Measurements from ENCODE around the gene TCP1.

The TCP1 gene

DNA sequence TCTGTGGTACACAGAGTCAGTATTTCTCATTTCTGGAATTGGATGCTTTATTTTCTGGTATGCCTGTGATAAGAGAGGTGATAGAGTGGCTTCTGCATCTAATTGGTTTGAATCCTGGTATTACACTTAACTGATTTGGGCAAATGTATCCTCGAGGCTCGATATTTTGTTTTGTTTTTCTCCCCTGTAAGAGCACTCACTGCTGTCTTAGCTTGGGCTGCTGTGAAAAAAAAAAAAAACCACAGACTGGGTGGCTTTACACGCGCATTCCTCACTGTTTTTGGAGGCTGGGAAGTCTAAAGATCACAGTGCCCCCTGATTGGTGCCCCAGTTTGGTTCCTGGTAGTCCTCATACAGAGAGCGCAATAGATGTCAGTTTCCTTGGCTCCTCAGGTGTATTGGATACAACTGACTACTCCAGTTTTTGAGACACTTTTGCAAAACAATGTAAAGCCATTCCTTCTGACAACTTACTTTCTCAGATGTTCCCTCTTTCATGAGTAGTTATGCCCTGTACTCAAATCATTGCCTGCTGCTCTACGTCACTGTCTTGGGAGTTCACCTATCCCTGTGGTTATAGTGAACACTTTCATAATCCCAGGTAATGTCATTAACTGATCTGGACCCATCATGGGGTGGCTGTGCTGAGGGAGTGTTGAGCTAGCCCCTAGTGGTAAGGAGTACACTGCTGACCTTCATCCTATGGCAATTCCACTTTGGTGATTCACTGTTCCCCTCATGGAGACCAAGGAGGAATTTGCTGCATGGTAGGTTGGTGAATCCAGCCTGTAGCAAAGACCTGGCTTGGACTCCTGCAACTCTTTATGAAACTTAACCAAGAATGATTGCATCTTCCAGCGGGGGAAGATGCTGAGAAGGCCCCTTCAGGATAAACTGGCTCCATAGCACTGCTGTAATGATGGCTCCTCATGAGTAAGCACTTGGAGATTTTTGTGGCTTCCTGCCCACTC lies 31.1 kb downstream of the TCP1 start:
- H3F3A ChIP-seq (ENCODE audit: insufficient read depth): peaks cover 69% of the 10 kb centered on the region
- H3K9me3 ChIP-seq (ENCODE audit: insufficient read depth, low read length): no peaks in the 10 kb centered on the region
- H3K9me2 ChIP-seq (replicated peaks; ENCODE audit: insufficient read depth, low read length): no peaks in the 10 kb centered on the region
- no peak overlapping the region for H3K27ac ChIP-seq (ENCODE audit: low read depth, low read length)
- TF ChIP-seq EZH2phosphoT487 (conservative IDR thresholded peaks at IDR 0.05; ENCODE audit: low read length): no peak
- TF ChIP-seq, protein P1, sequence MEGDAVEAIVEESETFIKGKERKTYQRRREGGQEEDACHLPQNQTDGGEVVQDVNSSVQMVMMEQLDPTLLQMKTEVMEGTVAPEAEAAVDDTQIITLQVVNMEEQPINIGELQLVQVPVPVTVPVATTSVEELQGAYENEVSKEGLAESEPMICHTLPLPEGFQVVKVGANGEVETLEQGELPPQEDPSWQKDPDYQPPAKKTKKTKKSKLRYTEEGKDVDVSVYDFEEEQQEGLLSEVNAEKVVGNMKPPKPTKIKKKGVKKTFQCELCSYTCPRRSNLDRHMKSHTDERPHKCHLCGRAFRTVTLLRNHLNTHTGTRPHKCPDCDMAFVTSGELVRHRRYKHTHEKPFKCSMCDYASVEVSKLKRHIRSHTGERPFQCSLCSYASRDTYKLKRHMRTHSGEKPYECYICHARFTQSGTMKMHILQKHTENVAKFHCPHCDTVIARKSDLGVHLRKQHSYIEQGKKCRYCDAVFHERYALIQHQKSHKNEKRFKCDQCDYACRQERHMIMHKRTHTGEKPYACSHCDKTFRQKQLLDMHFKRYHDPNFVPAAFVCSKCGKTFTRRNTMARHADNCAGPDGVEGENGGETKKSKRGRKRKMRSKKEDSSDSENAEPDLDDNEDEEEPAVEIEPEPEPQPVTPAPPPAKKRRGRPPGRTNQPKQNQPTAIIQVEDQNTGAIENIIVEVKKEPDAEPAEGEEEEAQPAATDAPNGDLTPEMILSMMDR (IDR thresholded peaks at IDR 0.05; ENCODE audit: insufficient read depth, low read length, poor library complexity, severe bottlenecking): no peak
- H3K4me3 ChIP-seq (ENCODE audit: insufficient read depth, low read length, poor library complexity, severe bottlenecking): no peak overlapping the region
- H3K9ac ChIP-seq (ENCODE audit: low read length): no peak overlapping the region
- peaks cover 37% of the 10 kb centered on the region for H3K36me3 ChIP-seq (ENCODE audit: low read length)
- H4K20me1 ChIP-seq (ENCODE audit: low read depth, low read length): no peaks in the 10 kb centered on the region
- H3K4me2 ChIP-seq (ENCODE audit: low read depth, low read length, poor library complexity, severe bottlenecking): no peak overlapping the region
- no peak overlapping the region for H2AFZ ChIP-seq (ENCODE audit: low read depth, low read length, severe bottlenecking)
- peaks cover 25% of the 10 kb centered on the region; the same call in 1 of the 2 replicates for H3K79me2 ChIP-seq (ENCODE audit: insufficient read depth, low read length)
- no peaks in the 10 kb centered on the region for H3K27me3 ChIP-seq (ENCODE audit: low read length)

DNA sequence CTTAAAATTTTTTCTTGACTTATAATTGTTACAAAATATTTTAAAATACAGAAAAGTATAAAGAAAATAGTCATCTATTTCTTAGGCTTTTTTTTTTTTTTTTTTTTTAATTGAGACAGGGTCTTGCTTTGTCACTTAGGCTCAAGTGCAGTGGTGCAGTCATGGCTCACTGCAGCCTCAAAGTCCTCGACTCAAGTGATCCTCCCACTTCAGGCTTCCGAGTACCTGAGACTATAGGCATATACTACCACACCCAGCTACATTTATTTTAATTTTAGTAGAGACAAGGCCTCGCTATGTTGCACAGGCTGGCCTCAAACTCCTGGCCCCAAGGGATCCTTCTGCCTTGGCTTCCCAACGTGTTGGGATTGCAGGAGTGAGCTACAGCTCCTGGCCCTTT lies 32.9 kb downstream of the TCP1 start:
- Histone ChIP-seq H4K20me1 (ENCODE audit: low read depth, low read length) (no peaks in the 10 kb centered on the region), H3K27ac (ENCODE audit: low read depth, low read length) (no peak overlapping the region), H3K9ac (ENCODE audit: low read length) (no peak overlapping the region), H3K79me2 (ENCODE audit: insufficient read depth, low read length) (peaks cover 24% of the 10 kb centered on the region; the same call in 1 of the 2 replicates), H3K4me2 (ENCODE audit: low read depth, low read length, poor library complexity, severe bottlenecking) (no peak overlapping the region), H3K9me2 (replicated peaks; ENCODE audit: insufficient read depth, low read length) (no peaks in the 10 kb centered on the region), H2AFZ (ENCODE audit: low read depth, low read length, severe bottlenecking) (no peak overlapping the region), H3K4me3 (ENCODE audit: insufficient read depth, low read length, poor library complexity, severe bottlenecking) (no peak overlapping the region), H3K27me3 (ENCODE audit: low read length) (no peaks in the 10 kb centered on the region), H3K9me3 (ENCODE audit: insufficient read depth, low read length) (no peaks in the 10 kb centered on the region), H3K36me3 (ENCODE audit: low read length) (peaks cover 50% of the 10 kb centered on the region), H3F3A (ENCODE audit: insufficient read depth) (peaks cover 68% of the 10 kb centered on the region)
- TF ChIP-seq, protein P1 (IDR thresholded peaks at IDR 0.05; ENCODE audit: insufficient read depth, low read length, poor library complexity, severe bottlenecking): no peak

DNA sequence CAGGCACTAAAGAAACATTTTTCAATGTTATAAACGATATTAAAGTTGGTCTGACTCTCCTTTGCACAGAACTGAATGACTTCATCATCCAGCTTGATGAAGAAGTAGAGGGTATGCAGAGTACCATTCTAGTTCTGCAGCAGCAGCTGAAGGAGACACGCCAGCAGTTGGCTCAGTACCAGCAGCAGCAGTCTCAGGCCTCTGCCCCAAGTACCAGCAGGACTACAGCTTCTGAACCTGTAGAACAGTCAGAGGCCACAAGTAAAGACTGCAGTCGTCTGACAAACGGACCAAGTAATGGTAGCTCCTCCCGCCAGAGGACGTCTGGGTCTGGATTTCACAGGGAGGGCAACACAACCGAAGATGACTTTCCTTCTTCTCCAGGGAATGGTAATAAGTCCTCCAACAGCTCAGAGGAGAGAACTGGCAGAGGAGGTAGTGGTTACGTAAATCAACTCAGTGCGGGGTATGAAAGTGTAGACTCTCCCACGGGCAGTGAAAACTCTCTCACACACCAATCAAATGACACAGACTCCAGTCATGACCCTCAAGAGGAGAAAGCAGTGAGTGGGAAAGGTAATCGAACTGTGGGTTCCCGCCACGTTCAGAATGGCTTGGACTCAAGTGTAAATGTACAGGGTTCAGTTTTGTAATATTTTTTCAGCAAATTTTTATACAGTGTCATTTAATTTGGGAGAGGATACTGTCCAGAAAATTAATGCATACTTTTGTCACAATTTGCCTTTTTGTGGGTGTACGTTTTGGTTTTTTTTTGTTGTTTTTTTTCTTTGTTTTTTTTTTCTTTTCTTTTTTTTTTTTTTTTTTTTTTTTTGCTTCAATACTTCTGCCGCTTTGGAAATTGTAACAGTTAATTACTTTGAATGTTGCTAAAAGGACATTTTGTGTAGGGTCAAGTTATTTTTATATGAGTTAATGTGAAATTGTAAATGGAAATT lies 34.2 kb downstream of the TCP1 start:
- Histone ChIP-seq H3K9me2 (replicated peaks; ENCODE audit: insufficient read depth, low read length) (no peaks in the 10 kb centered on the region), H3K4me3 (ENCODE audit: insufficient read depth, low read length, poor library complexity, severe bottlenecking) (no peak overlapping the region), H3K79me2 (ENCODE audit: insufficient read depth, low read length) (peaks cover 18% of the 10 kb centered on the region; the same call in 1 of the 2 replicates), H3K4me2 (ENCODE audit: low read depth, low read length, poor library complexity, severe bottlenecking) (no peak overlapping the region), H3K36me3 (ENCODE audit: low read length) (peaks cover 62% of the 10 kb centered on the region), H3K27me3 (ENCODE audit: low read length) (no peaks in the 10 kb centered on the region), H2AFZ (ENCODE audit: low read depth, low read length, severe bottlenecking) (no peak overlapping the region), H3K27ac (ENCODE audit: low read depth, low read length) (no peak overlapping the region), H4K20me1 (ENCODE audit: low read depth, low read length) (0 out of 2 replicates have a peak, but pooled peaks cover 2% of the 10 kb centered on the region), H3K9ac (ENCODE audit: low read length) (no peak overlapping the region), H3F3A (ENCODE audit: insufficient read depth) (peaks cover 66% of the 10 kb centered on the region), H3K9me3 (ENCODE audit: insufficient read depth, low read length) (no peaks in the 10 kb centered on the region)
- no peak for TF ChIP-seq EZH2phosphoT487 (conservative IDR thresholded peaks at IDR 0.05; ENCODE audit: low read length)
- TF ChIP-seq, protein P1 (IDR thresholded peaks at IDR 0.05; ENCODE audit: insufficient read depth, low read length, poor library complexity, severe bottlenecking): no peak

Measured in SU-DHL-6 (cell line).